RWPE1 (cell line): ENCODE results near the gene ANGPTL8.

Source experiments
- CTCF ChIA-PET: fragments of 350-600 bp; sonication (Branson Sonifier 250); formaldehyde crosslinking; extraction: SDS; loops from one replicate; lab custom pipeline; 2021; lab: Yijun Ruan, JAX
- POLR2A ChIA-PET: fragments of 400-600 bp; formaldehyde crosslinking; extraction: SDS; loops from one replicate; lab custom pipeline; 2020; ENCODE audit warnings: antibody characterized with exemption; ENCODE audit not compliant: low non-redundant PET; lab: Yijun Ruan, JAX
- DNase-seq: peaks from one replicate; pipeline ENCODE4 v3.0.0; 2012; ENCODE audit warnings: low spot score
- H3K27ac ChIP-seq: fragments of 450-650 bp; 2 replicates; pipeline ENCODE4 v1.5.1; 2017
- CTCF ChIP-seq: fragments of 450-650 bp; conservative IDR thresholded peaks from 2 replicates; pipeline ENCODE4 v1.5.1; 2017; ENCODE audit warnings: low read depth, mild to moderate bottlenecking

ANGPTL8 gene

GRCh38 chr19:11279505-11280236 lies 40.3 kb downstream of the ANGPTL8 start:
- POLR2A ChIA-PET = no interaction called here
- TF ChIP-seq CTCF = no peak
- CTCF ChIA-PET = interaction anchor here (0.7 to 1.2 kb wide), 3 partner anchors 9 to 155 kb away, joined by 3 to 7 read pairs (median 3); partner anchors contain the start of gene ODAD3
- no peak for DNase-seq
- H3K27ac ChIP-seq = no peak overlapping the region

- CTCF ChIA-PET = interaction anchor here (0.6 to 0.7 kb wide), 2 partner anchors 8 to 38 kb away, joined by 3 read pairs; no protein-coding TSS in a partner anchor
- DNase-seq = no peak
- no peak overlapping the region for H3K27ac ChIP-seq
- TF ChIP-seq CTCF = no peak
- POLR2A ChIA-PET = interaction anchor here (0.5 kb wide), 1 partner anchor 93 kb away, joined by 3 read pairs; no protein-coding TSS in a partner anchor
Observed at GRCh38 chr19:11281356-11282049, 42.1 kb downstream of the ANGPTL8 start.

DNA sequence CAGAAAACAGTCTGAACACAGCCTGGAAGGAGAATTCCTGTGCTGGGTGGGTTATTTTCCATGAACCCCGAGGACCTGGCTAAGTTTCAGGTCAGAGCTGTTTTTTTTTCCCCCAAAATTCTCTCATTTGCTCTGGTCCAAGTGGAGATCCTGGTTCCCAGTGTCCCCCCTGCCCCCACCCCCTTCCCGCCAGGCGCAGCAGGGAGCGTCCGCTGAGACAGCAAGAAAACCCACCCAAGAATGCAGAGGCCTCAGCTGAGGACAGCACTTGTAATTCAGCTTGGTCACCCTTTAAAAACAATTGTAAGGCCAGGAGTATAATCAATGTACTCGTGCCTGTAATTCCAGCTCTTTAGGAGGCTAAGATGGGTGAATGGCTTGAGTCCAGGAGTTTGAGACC lies 45.1 kb downstream of the ANGPTL8 start:
- ChIA-PET POLR2A (no interaction called here), CTCF (interaction anchor here (0.6 kb wide), 1 partner anchor 345 kb away, joined by 3 read pairs; no protein-coding TSS in a partner anchor)
- H3K27ac ChIP-seq = peak overlapping the region; percentile 41
- DNase-seq = no peak
- TF ChIP-seq CTCF = no peak

DNA sequence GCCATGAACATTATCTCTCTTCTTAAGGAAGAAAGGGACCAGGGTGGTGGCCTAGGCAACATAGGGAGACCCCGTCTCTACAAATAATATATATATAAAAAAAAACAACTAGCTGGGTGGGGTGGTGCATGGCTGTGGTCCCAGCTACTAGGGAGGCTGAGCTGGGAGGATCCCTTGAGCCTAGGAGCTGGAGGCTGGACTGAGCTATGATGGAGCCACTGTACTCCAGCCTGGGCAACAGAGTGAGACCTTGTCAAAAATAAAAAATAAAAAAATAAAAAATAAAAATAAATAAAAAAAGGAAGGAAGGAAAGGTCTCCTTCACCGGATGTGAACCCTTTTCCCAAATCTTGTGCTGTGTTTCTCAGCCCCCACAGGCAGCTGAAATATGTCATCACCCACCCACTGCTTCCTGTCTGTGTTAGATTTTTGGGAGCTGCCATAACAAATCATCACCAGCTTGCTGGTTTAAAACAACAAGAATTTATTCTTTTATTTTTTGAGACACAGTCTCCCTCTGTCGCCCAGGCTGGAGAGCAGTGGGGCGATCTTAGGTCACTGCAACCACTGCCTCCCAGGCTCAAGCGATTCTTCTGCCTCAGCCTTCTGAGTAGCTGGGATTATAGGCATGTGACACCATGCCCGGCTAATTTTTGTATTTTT lies 47.0 kb downstream of the ANGPTL8 start:
- DNase-seq = no peak
- H3K27ac ChIP-seq = peak overlapping the region; percentile 35
- ChIA-PET POLR2A (no interaction called here), CTCF (interaction anchor here (0.7 to 1.3 kb wide), 2 partner anchors 79 to 196 kb away, joined by 3 to 9 read pairs; no protein-coding TSS in a partner anchor)
- no peak for TF ChIP-seq CTCF

- peak; percentile 39 for DNase-seq
- TF ChIP-seq CTCF = peak; percentile 36
- H3K27ac ChIP-seq = no peak overlapping the region
- ChIA-PET POLR2A (no interaction called here), CTCF (interaction anchor here (0.5 to 1.2 kb wide), 3 partner anchors 57 to 194 kb away, joined by 3 to 4 read pairs (median 3); no protein-coding TSS in a partner anchor)
Observed at GRCh38 chr19:11288349-11288748, 48.9 kb downstream of the ANGPTL8 start.

DNA sequence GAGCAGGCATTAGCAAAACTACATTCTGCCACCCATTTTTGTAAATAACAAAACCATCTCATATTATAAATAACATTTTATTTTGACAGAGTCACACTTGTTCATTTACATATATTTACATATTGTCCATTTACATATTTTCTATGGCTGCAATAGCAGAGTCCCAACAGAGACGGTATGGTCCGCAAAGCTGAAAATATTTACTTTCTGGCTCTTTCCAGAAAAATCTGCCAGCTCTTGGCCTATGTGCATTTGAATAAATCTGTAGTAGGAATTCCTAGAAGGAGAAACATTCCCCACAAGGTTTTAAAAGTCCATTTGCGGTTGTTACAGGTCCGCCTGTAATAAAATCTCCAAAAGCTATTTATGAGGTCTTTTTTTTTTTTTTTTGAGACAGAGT lies 50.8 kb downstream of the ANGPTL8 start:
- 0 out of 2 replicates have a peak overlapping the region, but pooled peaks have one; percentile 19 for H3K27ac ChIP-seq
- POLR2A ChIA-PET = interaction anchor here (0.7 kb wide), 1 partner anchor 30 kb away, joined by 4 read pairs; no protein-coding TSS in a partner anchor
- TF ChIP-seq CTCF = no peak
- DNase-seq = no peak
- CTCF ChIA-PET = interaction anchor here (0.6 to 0.8 kb wide), 2 partner anchors 9 to 307 kb away, joined by 3 to 5 read pairs; no protein-coding TSS in a partner anchor
